PC-3 (cell line): ENCODE measurements around the gene PSMB5. TPM values are rescaled to one million over a fixed set of nuclear protein-coding genes. Genes with fewer than 3 reads are reported as not detected.

ENCODE experiments used
- ATAC-seq: fragments of 200-7000 bp; cut with Tn5 transposase; 2 replicates; pipeline ENCODE4 v1.9.1; 2020; ENCODE audit warnings: mild to moderate bottlenecking, moderate library complexity
- BruUV-seq: library from RNA; stranded (reverse); fragments of 400-500 nt; replicated peaks from 2 replicates; lab custom pipeline; 2021; lab: Mats Ljungman, UMichigan
- CTCF ChIA-PET: fragments of 300-600 bp; sonication (Branson Sonifier 250); formaldehyde crosslinking; loops from one replicate; lab custom pipeline; 2022; ENCODE audit warnings: antibody characterized with exemption; lab: Charles Lee
- POLR2A ChIA-PET: fragments of 300-600 bp; sonication (Branson Sonifier 250); formaldehyde crosslinking; loops from one replicate; lab custom pipeline; 2022; ENCODE audit warnings: antibody characterized with exemption; ENCODE audit not compliant: unreplicated experiment; lab: Charles Lee
- DNase-seq: peaks from one replicate; pipeline ENCODE4 v3.0.0-alpha.2; 2015
- H2AFZ ChIP-seq: fragments of 300-600 bp; sonication (generic); 2 replicates; pipeline ENCODE4 v1.6.0; 2016; ENCODE audit warnings: antibody characterized with exemption, low read length
- H3F3A ChIP-seq: fragments of 300-600 bp; sonication (generic); one replicate; pipeline ENCODE4 v1.6.0; 2017; ENCODE audit warnings: antibody characterized with exemption, low read length, control low read depth, mild to moderate bottlenecking; ENCODE audit not compliant: unreplicated experiment
- H3K27ac ChIP-seq: fragments of 300-600 bp; sonication (generic); 2 replicates; pipeline ENCODE4 v1.5.1; 2016; ENCODE audit warnings: mild to moderate bottlenecking, low read length
- H3K27me3 ChIP-seq: fragments of 300-600 bp; sonication (generic); 2 replicates; pipeline ENCODE4 v1.6.1; 2016; ENCODE audit warnings: low read length, mixed read lengths
- H3K36me3 ChIP-seq: fragments of 300-600 bp; sonication (generic); 2 replicates; pipeline ENCODE4 v1.6.1; 2016; ENCODE audit warnings: low read depth, mixed run types, low read length, mixed read lengths
- H3K4me1 ChIP-seq: fragments of 300-600 bp; sonication (generic); 2 replicates; pipeline ENCODE4 v1.5.1; 2016; ENCODE audit warnings: low read length; ENCODE audit not compliant: insufficient read depth
- H3K4me2 ChIP-seq: fragments of 300-600 bp; sonication (generic); 2 replicates; pipeline ENCODE4 v1.6.0; 2016; ENCODE audit warnings: low read length
- H3K4me3 ChIP-seq: fragments of 300-600 bp; sonication (generic); 2 replicates; pipeline ENCODE4 v1.5.1; 2016; ENCODE audit warnings: mild to moderate bottlenecking, low read length, mixed read lengths
- H3K79me2 ChIP-seq: fragments of 300-600 bp; sonication (generic); 2 replicates; pipeline ENCODE4 v1.6.1; 2017; ENCODE audit warnings: low read length, mixed read lengths
- H3K9ac ChIP-seq: fragments of 300-600 bp; sonication (generic); 2 replicates; pipeline ENCODE4 v1.6.0; 2016; ENCODE audit warnings: mild to moderate bottlenecking, low read length
- H3K9me2 ChIP-seq: fragments of 300-600 bp; sonication (generic); replicated peaks from 2 replicates; pipeline ENCODE4 v1.6.1; 2016; ENCODE audit warnings: mixed run types, low read length, mixed read lengths
- H3K9me3 ChIP-seq: fragments of 300-600 bp; sonication (generic); 2 replicates; pipeline ENCODE4 v1.6.1; 2016; ENCODE audit warnings: low read length, mixed read lengths
- H4K20me1 ChIP-seq: fragments of 300-600 bp; sonication (generic); 2 replicates; pipeline ENCODE4 v1.6.1; 2016; ENCODE audit warnings: low read length, mixed read lengths
- EZH2 ChIP-seq: fragments of 300-600 bp; sonication (generic); IDR thresholded peaks from one replicate; pipeline ENCODE4 v1.6.1; 2017; ENCODE audit warnings: antibody characterized with exemption, mild to moderate bottlenecking, low read length; ENCODE audit not compliant: unreplicated experiment
- EZH2phosphoT487 ChIP-seq: fragments of 300-600 bp; sonication (generic); IDR thresholded peaks from 2 replicates; pipeline ENCODE4 v1.6.1; 2018; ENCODE audit warnings: mild to moderate bottlenecking, antibody characterized with exemption, low read length, borderline replicate concordance
- intact Hi-C: fragments of 100-400 bp; cut with micrococcal nuclease; formaldehyde crosslinking; loops from 2 replicates; pipeline ENCODE4 v1.9.0; 2023
- total RNA-seq: library from RNA; depleted of rRNA; stranded (reverse); fragments of >200 nt; gene quantifications from 2 replicates; pipeline ENCODE4 v1.2.3, GENCODE V29; 2014
- TF ChIP-seq, protein P1 (sequence below): fragments of 300-600 bp; sonication (generic); conservative IDR thresholded peaks from 2 replicates; pipeline ENCODE4 v1.5.1; 2017; ENCODE audit warnings: antibody characterized with exemption, low read depth, mild to moderate bottlenecking, low read length

Gene PSMB5
- total RNA-seq, 1 experiment from 2014 or later: 424 TPM

GRCh38 chr14:23021889-23022442 is 12.7 kb downstream of the PSMB5 start:
- Histone ChIP-seq H3K27ac (no peak overlapping the region), H3K9me2 (no peaks in the 10 kb centered on the region), H3K9me3 (no peaks in the 10 kb centered on the region), H2AFZ (no peak overlapping the region), H3F3A (no peaks in the 10 kb centered on the region), H3K4me2 (no peak overlapping the region), H3K79me2 (no peaks in the 10 kb centered on the region), H3K9ac (no peak overlapping the region), H3K4me1 (no peaks in the 10 kb centered on the region), H3K27me3 (no peaks in the 10 kb centered on the region), H3K36me3 (peaks cover 19% of the 10 kb centered on the region), H3K4me3 (no peak overlapping the region), H4K20me1 (0 out of 2 replicates have a peak, but pooled peaks cover 6% of the 10 kb centered on the region)
- TF ChIP-seq, protein P1, sequence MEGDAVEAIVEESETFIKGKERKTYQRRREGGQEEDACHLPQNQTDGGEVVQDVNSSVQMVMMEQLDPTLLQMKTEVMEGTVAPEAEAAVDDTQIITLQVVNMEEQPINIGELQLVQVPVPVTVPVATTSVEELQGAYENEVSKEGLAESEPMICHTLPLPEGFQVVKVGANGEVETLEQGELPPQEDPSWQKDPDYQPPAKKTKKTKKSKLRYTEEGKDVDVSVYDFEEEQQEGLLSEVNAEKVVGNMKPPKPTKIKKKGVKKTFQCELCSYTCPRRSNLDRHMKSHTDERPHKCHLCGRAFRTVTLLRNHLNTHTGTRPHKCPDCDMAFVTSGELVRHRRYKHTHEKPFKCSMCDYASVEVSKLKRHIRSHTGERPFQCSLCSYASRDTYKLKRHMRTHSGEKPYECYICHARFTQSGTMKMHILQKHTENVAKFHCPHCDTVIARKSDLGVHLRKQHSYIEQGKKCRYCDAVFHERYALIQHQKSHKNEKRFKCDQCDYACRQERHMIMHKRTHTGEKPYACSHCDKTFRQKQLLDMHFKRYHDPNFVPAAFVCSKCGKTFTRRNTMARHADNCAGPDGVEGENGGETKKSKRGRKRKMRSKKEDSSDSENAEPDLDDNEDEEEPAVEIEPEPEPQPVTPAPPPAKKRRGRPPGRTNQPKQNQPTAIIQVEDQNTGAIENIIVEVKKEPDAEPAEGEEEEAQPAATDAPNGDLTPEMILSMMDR: no peak
- TF ChIP-seq EZH2 (no peak), EZH2phosphoT487 (no peak)
- DNase-seq: no peak
- ChIA-PET POLR2A (interaction anchor here (0.7 kb wide), 1 partner anchor 155 kb away, joined by 5 read pairs; no protein-coding TSS in a partner anchor), CTCF (no interaction called here)
- intact Hi-C loops: no loop called here
- BruUV-seq: no TSS peak
- ATAC-seq: no peak

GRCh38 chr14:23021434-23021833 is 13.3 kb downstream of the PSMB5 start:
- Histone ChIP-seq H3K27me3 (no peaks in the 10 kb centered on the region), H3K9me2 (no peaks in the 10 kb centered on the region), H3K79me2 (no peaks in the 10 kb centered on the region), H3K4me2 (no peak overlapping the region), H3K27ac (no peak overlapping the region), H3K9me3 (no peaks in the 10 kb centered on the region), H3K4me1 (no peaks in the 10 kb centered on the region), H3F3A (no peaks in the 10 kb centered on the region), H4K20me1 (0 out of 2 replicates have a peak, but pooled peaks cover 6% of the 10 kb centered on the region), H3K36me3 (peaks cover 19% of the 10 kb centered on the region), H2AFZ (no peak overlapping the region), H3K9ac (no peak overlapping the region), H3K4me3 (no peak overlapping the region)
- TF ChIP-seq, protein P1: no peak
- TF ChIP-seq EZH2: no peak
- no peak for TF ChIP-seq EZH2phosphoT487
- no TSS peak for BruUV-seq
- no peak for DNase-seq
- intact Hi-C loops: no loop called here
- ATAC-seq: no peak
- POLR2A ChIA-PET: interaction anchor here (0.7 kb wide), 1 partner anchor 156 kb away, joined by 5 read pairs; no protein-coding TSS in a partner anchor
- CTCF ChIA-PET: no interaction called here
